DND-41 (cell line): ENCODE data around the gene C2orf74.

ENCODE experiments used
- ATAC-seq: fragments of 200-7000 bp; cut with Tn5 transposase; 3 replicates; pipeline ENCODE4 v1.9.1; 2021; ENCODE audit warnings: low read depth; ENCODE audit not compliant: insufficient read depth
- DNase-seq: peaks from one replicate; pipeline ENCODE4 v3.0.0-alpha.2; 2020
- H2AFZ ChIP-seq: 2 replicates; pipeline ENCODE4 v1.6.0; 2012; ENCODE audit warnings: low read depth, low read length
- H3K27ac ChIP-seq: 2 replicates; pipeline ENCODE4 v1.5.1; 2012; ENCODE audit warnings: low read length, inconsistent platforms
- H3K27me3 ChIP-seq: fragments of 200-600 bp; sonication (generic); 2 replicates; pipeline ENCODE4 v1.6.0; 2012; ENCODE audit warnings: low read length, mild to moderate bottlenecking, inconsistent platforms; ENCODE audit not compliant: insufficient read depth, poor library complexity
- H3K36me3 ChIP-seq: 2 replicates; pipeline ENCODE4 v1.5.1; 2012; ENCODE audit warnings: low read length, inconsistent platforms; ENCODE audit not compliant: insufficient read depth
- H3K4me1 ChIP-seq: 2 replicates; pipeline ENCODE4 v1.5.1; 2012; ENCODE audit warnings: mild to moderate bottlenecking, low read length; ENCODE audit not compliant: insufficient read depth
- H3K4me2 ChIP-seq: 2 replicates; pipeline ENCODE4 v1.6.0; 2012; ENCODE audit warnings: mild to moderate bottlenecking, moderate library complexity, low read length, inconsistent platforms; ENCODE audit not compliant: insufficient read depth
- H3K4me3 ChIP-seq, 2 experiments: fragments of 200-600 bp in 1 of 2; shearing (Covaris generic) in 1 of 2; 2 replicates each; pipeline ENCODE4 v1.5.1; 2012 to 2016; ENCODE audit warnings: inconsistent platforms in 2 of 2, low read length in 2 of 2, mild to moderate bottlenecking in 2 of 2, low read depth in 1 of 2, moderate library complexity in 1 of 2
- H3K79me2 ChIP-seq: 2 replicates; pipeline ENCODE4 v1.6.0; 2012; ENCODE audit warnings: low read length, inconsistent platforms; ENCODE audit not compliant: insufficient read depth
- H3K9ac ChIP-seq: 2 replicates; pipeline ENCODE4 v1.6.0; 2012; ENCODE audit warnings: low read depth, mild to moderate bottlenecking, inconsistent platforms, low read length, moderate library complexity
- H3K9me3 ChIP-seq: 2 replicates; pipeline ENCODE4 v1.5.1; 2012; ENCODE audit warnings: low read length, moderate library complexity, mild to moderate bottlenecking, inconsistent platforms; ENCODE audit not compliant: insufficient read depth, severe bottlenecking
- H4K20me1 ChIP-seq: 2 replicates; pipeline ENCODE4 v1.6.0; 2012; ENCODE audit warnings: low read length; ENCODE audit not compliant: insufficient read depth
- EZH2 ChIP-seq: IDR thresholded peaks from 3 replicates; pipeline ENCODE4 v1.6.1; 2012; ENCODE audit warnings: borderline replicate concordance, low read depth, mild to moderate bottlenecking, moderate library complexity, low read length, inconsistent platforms; ENCODE audit not compliant: severe bottlenecking
- TF ChIP-seq, protein P1 (sequence below): IDR thresholded peaks from 2 replicates; pipeline ENCODE4 v1.5.1; 2012; ENCODE audit warnings: borderline replicate concordance, low read length, moderate library complexity, mild to moderate bottlenecking; ENCODE audit not compliant: poor library complexity, severe bottlenecking; ENCODE audit errors: extremely low read depth

The C2orf74 gene

GRCh38 chr2:61210332-61210981 is 48.5 kb downstream of the C2orf74 start:
- Histone ChIP-seq H3K4me1 (no peaks in the 10 kb centered on the region), H3K27ac (no peak overlapping the region), H3K79me2 (no peaks in the 10 kb centered on the region), H3K36me3 (peaks cover 61% of the 10 kb centered on the region), H3K9me3 (no peaks in the 10 kb centered on the region), H3K9ac (no peak overlapping the region), H4K20me1 (no peaks in the 10 kb centered on the region), H2AFZ (no peak overlapping the region), H3K27me3 (no peaks in the 10 kb centered on the region), H3K4me2 (no peak overlapping the region), H3K4me3 (no peak overlapping the region)
- ATAC-seq: no peak
- TF ChIP-seq EZH2: no peak
- TF ChIP-seq, protein P1, sequence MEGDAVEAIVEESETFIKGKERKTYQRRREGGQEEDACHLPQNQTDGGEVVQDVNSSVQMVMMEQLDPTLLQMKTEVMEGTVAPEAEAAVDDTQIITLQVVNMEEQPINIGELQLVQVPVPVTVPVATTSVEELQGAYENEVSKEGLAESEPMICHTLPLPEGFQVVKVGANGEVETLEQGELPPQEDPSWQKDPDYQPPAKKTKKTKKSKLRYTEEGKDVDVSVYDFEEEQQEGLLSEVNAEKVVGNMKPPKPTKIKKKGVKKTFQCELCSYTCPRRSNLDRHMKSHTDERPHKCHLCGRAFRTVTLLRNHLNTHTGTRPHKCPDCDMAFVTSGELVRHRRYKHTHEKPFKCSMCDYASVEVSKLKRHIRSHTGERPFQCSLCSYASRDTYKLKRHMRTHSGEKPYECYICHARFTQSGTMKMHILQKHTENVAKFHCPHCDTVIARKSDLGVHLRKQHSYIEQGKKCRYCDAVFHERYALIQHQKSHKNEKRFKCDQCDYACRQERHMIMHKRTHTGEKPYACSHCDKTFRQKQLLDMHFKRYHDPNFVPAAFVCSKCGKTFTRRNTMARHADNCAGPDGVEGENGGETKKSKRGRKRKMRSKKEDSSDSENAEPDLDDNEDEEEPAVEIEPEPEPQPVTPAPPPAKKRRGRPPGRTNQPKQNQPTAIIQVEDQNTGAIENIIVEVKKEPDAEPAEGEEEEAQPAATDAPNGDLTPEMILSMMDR: no peak
- DNase-seq: no peak

DNA sequence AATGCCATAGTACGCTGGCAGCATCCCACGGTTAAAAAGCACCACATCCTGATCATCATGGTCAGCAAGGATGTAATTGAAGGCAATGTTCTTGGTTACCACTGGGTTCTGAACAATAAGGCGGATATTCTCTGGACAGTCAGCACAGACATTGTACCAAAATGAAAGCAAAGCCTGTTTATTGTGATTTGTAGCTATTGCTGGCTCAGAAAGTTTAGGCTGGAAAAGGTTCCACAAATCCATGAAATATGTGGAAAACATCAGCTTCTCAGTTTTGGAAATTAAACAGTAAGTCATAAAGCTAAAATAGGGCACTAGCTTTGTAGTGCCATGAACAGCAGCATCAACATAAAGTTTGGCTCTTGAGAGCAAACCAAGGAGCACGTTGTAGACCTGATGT is 52.2 kb downstream of the C2orf74 start:
- Histone ChIP-seq H3K79me2 (no peaks in the 10 kb centered on the region), H4K20me1 (no peaks in the 10 kb centered on the region), H3K4me3 (no peak overlapping the region), H3K36me3 (peaks cover 49% of the 10 kb centered on the region), H3K9me3 (no peaks in the 10 kb centered on the region), H3K4me2 (no peak overlapping the region), H3K27ac (no peak overlapping the region), H3K27me3 (no peaks in the 10 kb centered on the region), H3K9ac (no peak overlapping the region), H3K4me1 (no peaks in the 10 kb centered on the region), H2AFZ (no peak overlapping the region)
- ATAC-seq (no peak), DNase-seq (no peak)
- TF ChIP-seq, protein P1: no peak
- no peak for TF ChIP-seq EZH2
